ENCODE data around the gene PITPNM1.

PITPNM1 gene

DNA sequence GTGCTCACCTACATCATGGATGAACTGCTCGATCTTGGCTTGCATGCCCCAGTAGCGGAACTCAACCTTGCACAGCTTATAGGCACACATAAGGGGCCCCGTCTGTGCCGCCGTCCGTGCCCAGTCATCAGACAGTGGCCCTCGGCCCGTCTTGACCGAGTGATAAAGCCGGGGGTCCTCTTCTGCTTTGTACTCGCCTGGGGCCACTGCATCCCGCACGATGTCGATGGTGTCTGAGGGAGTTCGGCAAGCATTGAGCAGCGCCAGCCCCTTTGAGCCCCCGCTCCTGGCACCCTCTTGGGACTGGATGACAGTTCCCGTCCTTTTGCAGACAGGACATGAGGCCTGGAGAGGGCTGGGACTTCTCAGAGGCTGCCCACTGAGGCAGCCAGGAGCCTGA lies 3.3 kb downstream of the PITPNM1 start:
- no peak for DNase-seq

DNA sequence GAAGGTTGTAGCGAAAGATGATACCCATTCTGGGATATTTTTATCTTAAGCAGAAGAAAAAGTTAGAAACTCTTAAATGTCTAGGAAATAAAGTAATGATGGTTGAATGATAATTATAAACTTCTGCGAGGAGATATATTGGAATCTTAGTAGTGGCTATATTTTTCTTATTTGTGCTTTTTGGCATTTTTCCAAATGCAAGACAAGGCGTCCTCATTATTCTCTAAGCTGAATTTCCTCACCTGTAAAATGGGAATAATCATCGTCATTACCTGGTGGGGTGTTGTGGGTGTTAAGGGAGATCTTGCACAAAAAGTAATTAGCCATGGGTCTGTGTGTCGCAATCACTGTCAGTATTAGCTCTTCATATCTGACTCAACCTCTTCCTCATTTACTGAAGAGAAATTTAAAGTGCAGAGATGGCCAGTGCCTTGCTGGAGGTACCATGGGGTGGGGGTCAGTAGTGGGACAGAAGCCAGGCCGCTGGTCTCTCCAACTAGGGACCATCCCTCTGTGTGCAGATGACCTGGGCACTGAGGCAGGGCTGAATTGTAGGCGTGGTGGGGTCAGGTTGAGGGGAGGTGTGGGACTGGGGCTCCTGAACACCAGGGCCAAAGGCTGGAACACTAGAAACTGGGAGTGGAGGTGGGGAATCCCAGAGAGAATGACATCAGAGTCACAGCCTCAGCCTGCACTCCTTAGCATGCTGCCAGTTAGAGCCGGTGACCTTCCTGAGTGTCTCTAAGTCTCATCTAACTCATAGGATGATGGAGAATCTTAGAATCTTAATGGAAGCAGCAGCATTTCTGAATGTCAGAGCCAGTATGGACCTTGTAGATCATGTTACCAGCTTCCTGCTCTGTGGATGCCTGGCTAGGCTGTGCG lies 4.1 kb downstream of the PITPNM1 start:
- DNase-seq = no peak

DNA sequence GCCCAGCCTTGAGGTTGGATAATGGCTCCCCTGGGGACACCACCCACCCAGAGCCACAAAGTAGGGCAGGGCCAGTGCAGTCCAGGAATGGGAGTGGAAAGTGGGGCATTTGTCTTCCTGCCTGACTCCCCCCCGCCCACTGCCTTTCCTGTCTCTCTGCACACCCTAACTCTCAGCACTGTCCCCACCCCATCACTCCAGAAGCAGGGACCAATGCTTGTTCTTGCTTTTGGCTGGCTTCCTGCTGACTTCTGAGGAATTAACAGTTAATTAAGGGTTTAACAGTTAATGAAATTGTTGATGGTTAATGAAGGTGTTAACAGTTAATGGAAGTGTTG lies 4.7 kb downstream of the PITPNM1 start:
- DNase-seq = no peak

GRCh38 chr11:67499808-67500483 lies 5.2 kb downstream of the PITPNM1 start:
- no peak for DNase-seq

GRCh38 chr11:67498544-67498972 lies 6.6 kb downstream of the PITPNM1 start:
- DNase-seq = no peak

- no peak for DNase-seq
Measured at GRCh38 chr11:67497656-67498291, 7.4 kb downstream of the PITPNM1 start.

DNA sequence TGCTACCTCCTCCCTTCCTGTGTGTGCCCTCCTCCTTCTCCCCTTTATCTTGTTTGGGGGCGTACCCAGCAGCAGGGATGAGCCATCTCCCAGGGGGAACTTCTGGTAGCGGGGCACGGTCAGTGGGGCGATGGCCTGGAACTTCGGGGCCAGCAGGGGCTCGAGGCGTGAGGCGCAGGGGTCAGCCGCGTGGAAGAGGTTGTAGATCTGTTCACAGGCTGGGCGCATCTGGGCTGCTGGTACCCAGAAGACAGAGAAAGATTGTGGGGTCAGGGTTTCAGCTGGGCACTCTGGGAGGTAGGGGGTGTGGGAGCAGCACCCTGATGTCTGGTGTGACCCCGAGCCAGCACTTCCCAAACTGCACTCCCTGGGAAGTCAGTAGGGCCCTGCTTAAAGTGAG lies 9.1 kb downstream of the PITPNM1 start:
- no peak for DNase-seq

- no peak for DNase-seq
Measured at GRCh38 chr11:67495234-67496005, 9.7 kb downstream of the PITPNM1 start.

- DNase-seq = no peak
Measured at GRCh38 chr11:67494371-67495233, 10.6 kb downstream of the PITPNM1 start.

DNA sequence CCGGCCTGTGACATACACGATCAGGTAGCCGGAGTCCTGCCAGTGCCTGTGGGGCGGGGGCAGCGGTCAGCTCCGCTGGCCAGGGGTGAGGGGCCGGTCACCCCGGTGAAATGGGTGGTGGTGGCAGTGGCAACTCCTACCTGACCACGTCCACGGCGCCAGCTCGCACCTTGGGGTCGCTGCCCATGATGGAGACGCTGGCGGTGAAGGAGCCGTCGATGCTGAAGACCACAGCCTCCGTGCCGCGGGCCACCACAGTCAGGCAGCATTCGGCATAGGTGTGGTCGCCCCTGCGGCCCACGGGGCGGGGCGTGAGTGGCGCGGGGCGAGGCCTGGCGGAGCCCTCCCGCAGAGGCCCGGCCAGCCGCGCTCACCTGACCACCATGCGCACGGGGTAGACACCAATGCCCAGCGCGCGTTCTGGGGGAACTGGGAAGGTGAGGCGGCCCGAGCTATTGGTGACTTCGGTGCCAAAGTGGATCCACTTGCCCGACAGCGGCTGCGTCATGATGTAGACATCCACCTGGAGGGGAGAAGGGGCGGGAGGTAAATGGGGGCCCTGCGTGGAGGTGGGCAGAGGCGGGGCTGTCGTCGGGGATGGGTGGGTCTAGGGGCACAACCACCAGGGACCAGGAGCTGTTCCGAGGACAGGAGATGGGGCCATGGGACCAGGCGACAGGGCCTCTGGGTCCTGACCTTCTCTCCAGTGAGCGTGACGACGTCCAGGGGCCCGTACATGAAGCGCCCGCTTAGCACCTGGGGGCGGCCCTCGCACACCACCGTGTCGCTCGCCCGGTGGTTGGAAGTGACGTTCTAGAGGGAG lies 11.4 kb downstream of the PITPNM1 start:
- DNase-seq = no peak

DNA sequence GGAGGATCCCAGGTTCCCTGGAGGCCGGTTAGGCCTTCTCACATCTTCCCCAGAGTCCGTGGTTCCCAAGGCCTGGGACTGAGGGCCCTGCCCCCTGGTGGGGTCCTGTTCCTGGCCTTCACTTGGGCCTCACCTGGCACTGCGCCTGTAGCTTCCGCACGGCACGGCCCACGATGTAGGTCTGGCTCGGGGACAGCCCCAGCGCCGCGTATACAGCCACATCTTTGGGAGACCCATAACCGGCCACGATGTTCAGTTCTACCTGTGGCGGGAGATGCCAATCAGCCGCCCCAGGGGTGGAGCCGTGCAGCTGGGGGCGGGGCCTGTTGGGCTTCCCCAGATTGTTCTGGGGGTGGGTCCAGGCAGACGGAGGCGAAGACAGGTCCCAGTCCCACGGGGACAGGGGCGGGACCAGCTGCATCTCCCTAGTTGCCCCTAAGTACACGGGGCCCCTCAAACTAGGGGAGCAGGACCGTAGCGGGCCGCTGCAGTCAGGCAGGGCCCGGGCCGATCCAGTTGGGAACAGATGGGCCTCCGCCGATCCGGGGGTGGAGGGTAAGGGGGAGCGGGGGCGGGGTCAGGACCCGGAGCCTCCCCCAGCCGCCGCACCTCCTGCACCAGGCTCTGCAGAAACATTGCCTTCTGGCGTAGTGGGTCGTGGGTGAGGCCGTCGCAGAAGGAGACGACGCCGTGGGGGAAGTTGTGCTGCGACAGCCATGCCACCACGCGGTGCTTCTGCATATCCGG lies 12.2 kb downstream of the PITPNM1 start:
- no peak for DNase-seq

- DNase-seq = no peak
Measured at GRCh38 chr11:67492069-67492727, 13.0 kb downstream of the PITPNM1 start.

GRCh38 chr11:67491276-67492068 lies 13.7 kb downstream of the PITPNM1 start:
- DNase-seq = no peak

GRCh38 chr11:67490727-67491065 lies 14.5 kb downstream of the PITPNM1 start:
- DNase-seq = no peak

- no peak for DNase-seq
Measured at GRCh38 chr11:67489885-67490726, 15.1 kb downstream of the PITPNM1 start.

GRCh38 chr11:67489203-67489884 lies 15.8 kb downstream of the PITPNM1 start:
- DNase-seq = no peak

DNA sequence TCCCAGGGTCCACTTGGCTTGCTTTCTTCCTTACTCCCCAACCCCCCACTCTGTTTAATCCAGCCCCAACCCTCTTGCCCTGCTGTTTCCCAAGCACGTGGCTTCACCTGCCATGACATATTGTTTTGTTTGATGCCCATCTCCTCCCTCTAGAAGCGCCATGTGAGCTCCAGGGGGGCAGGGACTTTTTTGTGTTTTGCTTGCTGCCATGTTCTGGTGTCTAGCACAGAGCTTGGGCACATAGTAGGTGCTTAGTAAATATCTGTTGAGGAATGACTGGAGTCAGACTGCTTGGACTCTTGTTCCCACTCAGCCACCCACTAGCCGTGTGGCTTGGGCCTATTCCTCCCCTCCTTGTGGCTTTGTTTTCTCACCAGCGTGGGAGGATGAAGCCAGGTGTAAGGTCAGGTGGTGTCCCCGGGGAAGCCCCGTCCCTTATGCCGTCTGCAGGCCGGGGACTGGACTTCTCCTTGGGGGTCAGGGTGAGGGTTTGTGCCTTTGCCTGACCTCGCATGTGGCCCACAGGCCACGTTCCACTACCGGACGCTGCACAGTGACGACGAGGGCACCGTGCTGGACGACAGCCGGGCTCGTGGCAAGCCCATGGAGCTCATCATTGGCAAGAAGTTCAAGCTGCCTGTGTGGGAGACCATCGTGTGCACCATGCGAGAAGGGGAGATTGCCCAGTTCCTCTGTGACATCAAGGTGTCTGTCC lies 18.5 kb downstream of the PITPNM1 start:
- no peak for DNase-seq
